Keratinocyte (primary cell): ENCODE results near the gene INCA1. TPM values are rescaled to one million over a fixed set of nuclear protein-coding genes. Genes with fewer than 3 reads are reported as not detected.

Source experiments
- DNase-seq: peaks from one replicate; pipeline ENCODE4 v3.0.0-alpha.2; 2011; ENCODE audit warnings: low read depth, missing footprints, low spot score
- FAIRE-seq: peaks from 2 replicates; lab custom pipeline; 2011; peaks lifted over from hg19 to GRCh38; lab: Jason Lieb, UNC
- H2AFZ ChIP-seq: 2 replicates; pipeline ENCODE4 v1.6.0; 2012; ENCODE audit warnings: low read length, control low read depth, inconsistent platforms; ENCODE audit not compliant: control insufficient read depth
- H3K27ac ChIP-seq: 2 replicates; pipeline ENCODE4 v1.5.1; 2011; ENCODE audit warnings: low read length; ENCODE audit not compliant: control insufficient read depth, insufficient read depth
- H3K27me3 ChIP-seq: 3 replicates; pipeline ENCODE4 v1.6.0; 2011; ENCODE audit warnings: low read length; ENCODE audit not compliant: control insufficient read depth, insufficient read depth; ENCODE audit errors: extremely low read depth
- H3K36me3 ChIP-seq, 2 experiments: 2 replicates in 1 of 2; 3 replicates in 1 of 2; pipeline ENCODE4 v1.5.1; 2011; ENCODE audit warnings: low read length in 2 of 2, mild to moderate bottlenecking in 1 of 2; ENCODE audit not compliant: control insufficient read depth in 2 of 2, insufficient read depth in 2 of 2; ENCODE audit errors: extremely low read depth in 1 of 2
- H3K4me1 ChIP-seq: 3 replicates; pipeline ENCODE4 v1.5.1; 2011; ENCODE audit warnings: low read length; ENCODE audit not compliant: control insufficient read depth, insufficient read depth; ENCODE audit errors: extremely low read depth
- H3K4me2 ChIP-seq: 3 replicates; pipeline ENCODE4 v1.6.0; 2011; ENCODE audit warnings: low read depth, low read length; ENCODE audit not compliant: control insufficient read depth, insufficient read depth; ENCODE audit errors: extremely low read depth
- H3K4me3 ChIP-seq, 3 experiments: fragments of 200-600 bp in 1 of 3; sonication (generic) in 1 of 3; 2 replicates in 2 of 3; 3 replicates in 1 of 3; pipeline ENCODE4 v1.5.1; 2011 to 2016; ENCODE audit warnings: low read length in 3 of 3, mild to moderate bottlenecking in 3 of 3, control low read depth in 2 of 3, inconsistent platforms in 1 of 3, low read depth in 1 of 3, mixed read lengths in 1 of 3, mixed run types in 1 of 3, moderate library complexity in 1 of 3; ENCODE audit not compliant: control insufficient read depth in 2 of 3, insufficient read depth in 2 of 3; ENCODE audit errors: extremely low read depth in 1 of 3
- H3K79me2 ChIP-seq: 2 replicates; pipeline ENCODE4 v1.6.0; 2012; ENCODE audit warnings: low read length; ENCODE audit not compliant: control insufficient read depth, insufficient read depth
- H3K9ac ChIP-seq: 3 replicates; pipeline ENCODE4 v1.6.0; 2011; ENCODE audit warnings: low read length; ENCODE audit not compliant: control insufficient read depth, insufficient read depth; ENCODE audit errors: extremely low read depth
- H3K9me1 ChIP-seq: 3 replicates; pipeline ENCODE4 v1.6.0; 2011; ENCODE audit warnings: low read length; ENCODE audit not compliant: control insufficient read depth, insufficient read depth; ENCODE audit errors: extremely low read depth
- H3K9me3 ChIP-seq: 2 replicates; pipeline ENCODE4 v1.5.1; 2012; ENCODE audit warnings: low read depth, low read length; ENCODE audit not compliant: control insufficient read depth
- H4K20me1 ChIP-seq: 3 replicates; pipeline ENCODE4 v1.6.0; 2011; ENCODE audit warnings: low read length; ENCODE audit not compliant: control insufficient read depth, insufficient read depth; ENCODE audit errors: extremely low read depth
- EZH2 ChIP-seq: IDR thresholded peaks from one replicate; pipeline ENCODE4 v1.6.1; 2012; ENCODE audit warnings: inconsistent platforms, mild to moderate bottlenecking, low read length, moderate library complexity
- dilution Hi-C: fragments of 300-500 bp; cut with MboI; formaldehyde crosslinking; loops from one replicate; pipeline ENCODE4 v1.7.0; 2020; ENCODE audit warnings: low sequenced_read_pairs; ENCODE audit not compliant: extremely low pct_ligation_motif_present
- polyA plus RNA-seq, 5 experiments: library from polyadenylated mRNA; depleted of rRNA in 3 of 5; stranded (reverse) in 3 of 5; stranded (forward) in 1 of 5; unstranded in 1 of 5; fragments of >200 nt; gene quantifications; 1 replicate in 1 of 5; 2 replicates in 3 of 5; 3 replicates in 1 of 5; pipeline versions ENCODE4 v1.2.1 to v1.2.3, GENCODE V29; 2011 to 2012; ENCODE audit warnings: missing spikeins in 2 of 5, low read depth in 1 of 5, low replicate concordance in 1 of 5
- TF ChIP-seq, protein P1 (sequence below), 3 experiments: IDR thresholded peaks in 1 of 3; conservative IDR thresholded peaks in 1 of 3; optimal IDR thresholded peaks in 1 of 3; 2 replicates in 2 of 3; 3 replicates in 1 of 3; pipeline versions ENCODE3 to v1.5.1; 2011; ENCODE audit warnings: low read length in 3 of 3, mild to moderate bottlenecking in 3 of 3, moderate library complexity in 2 of 3, control low read depth in 1 of 3, inconsistent platforms in 1 of 3; ENCODE audit not compliant: insufficient read depth in 2 of 3; ENCODE audit errors: extremely low read depth in 1 of 3

INCA1 gene
- polyA plus RNA-seq, 1 donor (not counting 4 experiments of a cell fraction or from before 2014, with no cell fraction given): 0.21 TPM

DNA sequence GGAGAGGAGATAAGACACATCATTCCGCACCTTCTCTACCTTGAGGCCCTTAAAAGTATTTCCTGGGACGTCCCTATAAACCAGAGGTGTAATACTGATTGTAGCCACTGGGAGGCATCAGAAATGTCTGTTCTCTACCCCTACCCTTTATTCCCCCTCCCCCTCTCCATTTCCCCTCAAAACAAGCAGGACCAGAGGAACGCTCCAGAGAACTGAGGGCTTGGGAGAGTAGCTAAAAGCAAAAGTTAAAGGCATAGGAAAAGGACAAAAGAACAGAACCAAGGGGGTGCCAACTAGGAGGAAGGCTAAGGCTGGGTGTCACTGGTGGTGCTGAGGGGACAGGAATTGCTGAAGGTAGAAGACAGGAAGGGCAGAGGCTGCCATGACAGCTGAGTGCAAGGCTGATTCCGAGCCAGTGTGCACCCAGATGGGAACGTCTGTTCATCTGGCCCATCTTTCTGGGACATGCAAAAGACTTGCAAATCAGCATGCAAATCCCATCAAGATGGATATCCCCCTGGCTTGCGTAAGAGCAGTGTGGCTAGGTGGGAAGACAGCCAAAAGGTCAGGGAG lies 16.6 kb downstream of the INCA1 start:
- Histone ChIP-seq H3K4me1 (no peaks in the 10 kb centered on the region), H3K27me3 (no peaks in the 10 kb centered on the region), H3K36me3 (peaks cover 45 to 49% of the 10 kb centered on the region in 2 experiments), H3K9ac (no peak overlapping the region), H3K9me1 (no peaks in the 10 kb centered on the region), H3K4me2 (no peak overlapping the region), H2AFZ (no peak overlapping the region), H4K20me1 (no peaks in the 10 kb centered on the region), H3K27ac (no peak overlapping the region), H3K9me3 (no peaks in the 10 kb centered on the region), H3K79me2 (peaks cover 3% of the 10 kb centered on the region), H3K4me3 (no peak overlapping the region)
- TF ChIP-seq EZH2: no peak
- TF ChIP-seq, protein P1, sequence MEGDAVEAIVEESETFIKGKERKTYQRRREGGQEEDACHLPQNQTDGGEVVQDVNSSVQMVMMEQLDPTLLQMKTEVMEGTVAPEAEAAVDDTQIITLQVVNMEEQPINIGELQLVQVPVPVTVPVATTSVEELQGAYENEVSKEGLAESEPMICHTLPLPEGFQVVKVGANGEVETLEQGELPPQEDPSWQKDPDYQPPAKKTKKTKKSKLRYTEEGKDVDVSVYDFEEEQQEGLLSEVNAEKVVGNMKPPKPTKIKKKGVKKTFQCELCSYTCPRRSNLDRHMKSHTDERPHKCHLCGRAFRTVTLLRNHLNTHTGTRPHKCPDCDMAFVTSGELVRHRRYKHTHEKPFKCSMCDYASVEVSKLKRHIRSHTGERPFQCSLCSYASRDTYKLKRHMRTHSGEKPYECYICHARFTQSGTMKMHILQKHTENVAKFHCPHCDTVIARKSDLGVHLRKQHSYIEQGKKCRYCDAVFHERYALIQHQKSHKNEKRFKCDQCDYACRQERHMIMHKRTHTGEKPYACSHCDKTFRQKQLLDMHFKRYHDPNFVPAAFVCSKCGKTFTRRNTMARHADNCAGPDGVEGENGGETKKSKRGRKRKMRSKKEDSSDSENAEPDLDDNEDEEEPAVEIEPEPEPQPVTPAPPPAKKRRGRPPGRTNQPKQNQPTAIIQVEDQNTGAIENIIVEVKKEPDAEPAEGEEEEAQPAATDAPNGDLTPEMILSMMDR (optimal IDR thresholded peaks at IDR 0.05 in 1 of 3, IDR thresholded peaks at IDR 0.05 in 1 of 3, conservative IDR thresholded peaks at IDR 0.05 in 1 of 3; ENCODE audit: extremely low read depth in 1 of 3, insufficient read depth in 2 of 3, low read length in 3 of 3): peak; percentile 56 to 72 (median 61)
- peak; percentile 74 for FAIRE-seq
- dilution Hi-C loops: no loop called here
- DNase-seq: no peak

DNA sequence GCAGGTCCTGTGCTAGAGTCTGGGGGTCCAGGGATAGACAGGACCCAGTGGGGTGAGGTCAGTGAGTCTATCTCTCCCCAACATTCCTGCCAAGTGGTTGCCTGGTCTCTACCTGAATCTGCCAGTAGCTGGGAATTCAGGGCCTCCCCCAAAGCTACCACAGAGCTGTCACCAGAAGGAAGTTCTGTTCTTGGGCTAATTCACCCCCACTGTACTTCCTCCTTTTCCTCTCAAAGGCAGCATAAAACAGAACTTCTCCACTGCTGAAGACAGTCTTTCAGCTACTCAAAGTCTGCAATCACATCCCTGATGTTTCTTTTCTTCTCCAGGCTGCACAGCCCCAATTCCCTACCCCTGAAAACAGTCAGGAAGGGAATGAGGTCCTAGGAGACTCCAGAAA lies 18.6 kb downstream of the INCA1 start:
- Histone ChIP-seq H3K9ac (no peak overlapping the region), H2AFZ (no peak overlapping the region), H3K27ac (no peak overlapping the region), H3K79me2 (no peaks in the 10 kb centered on the region), H3K4me3 (no peak overlapping the region), H4K20me1 (no peaks in the 10 kb centered on the region), H3K36me3 (peaks cover 44 to 57% of the 10 kb centered on the region in 2 experiments), H3K27me3 (no peaks in the 10 kb centered on the region), H3K9me1 (no peaks in the 10 kb centered on the region), H3K4me2 (no peak overlapping the region), H3K4me1 (no peaks in the 10 kb centered on the region), H3K9me3 (no peaks in the 10 kb centered on the region)
- dilution Hi-C loops: no loop called here
- no peak for DNase-seq
- TF ChIP-seq, protein P1 (optimal IDR thresholded peaks at IDR 0.05 in 1 of 3, IDR thresholded peaks at IDR 0.05 in 1 of 3, conservative IDR thresholded peaks at IDR 0.05 in 1 of 3; ENCODE audit: extremely low read depth in 1 of 3, insufficient read depth in 2 of 3, low read length in 3 of 3): no peak
- TF ChIP-seq EZH2: no peak
- FAIRE-seq: no peak
